HCT116 (cell line): ENCODE measurements around the gene ACVRL1. TPM values are rescaled to one million over a fixed set of nuclear protein-coding genes. Genes with fewer than 3 reads are reported as not detected.

Source experiments
- ATAC-seq: fragments of 200-7000 bp; cut with Tn5 transposase; 2 replicates; pipeline ENCODE4 v1.9.1; 2020; ENCODE audit warnings: mild to moderate bottlenecking, moderate library complexity
- BruUV-seq: library from RNA; stranded (reverse); fragments of 400-500 nt; replicated peaks from 2 replicates; lab custom pipeline; 2021; lab: Mats Ljungman, UMichigan
- CTCF ChIA-PET: fragments of 300-600 bp; sonication (Branson Sonifier 250); formaldehyde crosslinking; loops from one replicate; lab custom pipeline; 2021; ENCODE audit warnings: antibody characterized with exemption; lab: Charles Lee
- POLR2A ChIA-PET: fragments of 300-600, 350-600 bp; sonication (Branson Sonifier 250); formaldehyde crosslinking; loops from one replicate; lab custom pipeline; 2021; ENCODE audit warnings: antibody characterized with exemption; lab: Charles Lee
- RAD21 ChIA-PET, 2 experiments: fragments of 300-600 bp; sonication (Branson Sonifier 250); formaldehyde crosslinking; loops; one replicate each; lab custom pipeline; 2023; ENCODE audit warnings: low total read pairs in 2 of 2; ENCODE audit not compliant: uncharacterized antibody in 2 of 2, unreplicated experiment in 2 of 2, low non-redundant PET in 1 of 2; lab: Charles Lee
- DNase-seq: peaks from one replicate; pipeline ENCODE4 v3.0.0-alpha.2; 2010; ENCODE audit warnings: low read depth, low spot score
- H2AFZ ChIP-seq: fragments of 200-600 bp; shearing (Covaris generic), sonication (generic); 2 replicates; pipeline ENCODE4 v1.6.1; 2017; ENCODE audit warnings: low read depth, mixed run types, mixed read lengths, antibody characterized with exemption, low read length; ENCODE audit not compliant: poor library complexity, severe bottlenecking
- H3K27ac ChIP-seq: 2 replicates; pipeline ENCODE4 v1.5.1; 2012; ENCODE audit warnings: low read depth, low read length
- H3K27me3 ChIP-seq: fragments of 200-600 bp; sonication (generic); 2 replicates; pipeline ENCODE4 v1.6.1; 2016; ENCODE audit warnings: mixed run types, low read length, mixed read lengths; ENCODE audit not compliant: insufficient read depth
- H3K36me3 ChIP-seq, 2 experiments: fragments of 200-500 bp in 1 of 2; fragments of 200-600 bp in 1 of 2; sonication (Bioruptor generic) in 1 of 2; sonication (generic) in 1 of 2; 2 replicates each; pipeline versions ENCODE4 v1.5.1 to v1.6.1; 2014 to 2016; ENCODE audit warnings: low read length in 2 of 2, inconsistent platforms in 1 of 2, mixed read lengths in 1 of 2, mixed run types in 1 of 2; ENCODE audit not compliant: insufficient read depth in 2 of 2, control insufficient read depth in 1 of 2
- H3K4me1 ChIP-seq, 2 experiments: fragments of 200-600 bp in 1 of 2; sonication (generic) in 1 of 2; 2 replicates each; pipeline versions ENCODE4 v1.5.1 to v1.6.1; 2012 to 2017; ENCODE audit warnings: low read length in 2 of 2, inconsistent platforms in 1 of 2, mild to moderate bottlenecking in 1 of 2, mixed read lengths in 1 of 2, mixed run types in 1 of 2, moderate library complexity in 1 of 2; ENCODE audit not compliant: insufficient read depth in 2 of 2, control insufficient read depth in 1 of 2
- H3K4me2 ChIP-seq: fragments of 200-600 bp; sonication (generic); 2 replicates; pipeline ENCODE4 v1.6.1; 2017; ENCODE audit warnings: mixed run types, low read length, mixed read lengths
- H3K4me3 ChIP-seq, 2 experiments: fragments of 200-600 bp in 1 of 2; sonication (generic) in 1 of 2; replicated peaks in 1 of 2; 2 replicates each; pipeline ENCODE4 v1.5.1; 2011 to 2016; ENCODE audit warnings: low read length in 2 of 2, control low read depth in 1 of 2, low read depth in 1 of 2, mild to moderate bottlenecking in 1 of 2, mixed read lengths in 1 of 2, mixed run types in 1 of 2
- H3K79me2 ChIP-seq: fragments of 200-600 bp; sonication (generic); 2 replicates; pipeline ENCODE4 v1.6.1; 2017; ENCODE audit warnings: mild to moderate bottlenecking, mixed run types, low read length, moderate library complexity, mixed read lengths; ENCODE audit not compliant: insufficient read depth
- H3K9ac ChIP-seq: fragments of 200-600 bp; sonication (generic); 2 replicates; pipeline ENCODE4 v1.6.1; 2016; ENCODE audit warnings: low read length, mixed read lengths
- H3K9me2 ChIP-seq: fragments of 200-600 bp; sonication (generic), shearing (Covaris generic); 2 replicates; pipeline ENCODE4 v1.6.1; 2017; ENCODE audit warnings: mixed run types, mild to moderate bottlenecking, moderate library complexity; ENCODE audit not compliant: insufficient read depth
- H3K9me3 ChIP-seq, 2 experiments: fragments of 200-500 bp in 1 of 2; fragments of 200-600 bp in 1 of 2; sonication (Bioruptor generic) in 1 of 2; sonication (generic) in 1 of 2; 2 replicates each; pipeline ENCODE4 v1.6.1; 2014 to 2017; ENCODE audit warnings: low read length in 2 of 2, mixed read lengths in 2 of 2, inconsistent platforms in 1 of 2, low read depth in 1 of 2, mild to moderate bottlenecking in 1 of 2, mixed run types in 1 of 2, moderate library complexity in 1 of 2; ENCODE audit not compliant: control insufficient read depth in 1 of 2, insufficient read depth in 1 of 2
- H4K20me1 ChIP-seq: fragments of 200-600 bp; sonication (generic), shearing (Covaris generic); 2 replicates; pipeline ENCODE4 v1.6.1; 2017; ENCODE audit warnings: mixed run types, mild to moderate bottlenecking, moderate library complexity; ENCODE audit not compliant: insufficient read depth
- CBX3 ChIP-seq: IDR thresholded peaks from 2 replicates; pipeline ENCODE4 v1.6.1; 2012; ENCODE audit warnings: low read depth
- CEBPB ChIP-seq: IDR thresholded peaks from 2 replicates; pipeline ENCODE4 v1.6.1; 2012; ENCODE audit warnings: low read depth
- EGR1 ChIP-seq: IDR thresholded peaks from 2 replicates; pipeline ENCODE4 v1.6.1; 2012; ENCODE audit warnings: low read depth
- EZH2phosphoT487 ChIP-seq: fragments of 200-600 bp; IDR thresholded peaks from 2 replicates; pipeline ENCODE4 v1.6.1; 2018; ENCODE audit warnings: antibody characterized with exemption, borderline replicate concordance
- FOSL1 ChIP-seq: IDR thresholded peaks from 2 replicates; pipeline ENCODE4 v1.6.1; 2012; ENCODE audit warnings: low read depth
- JUND ChIP-seq: IDR thresholded peaks from 2 replicates; pipeline ENCODE4 v1.6.1; 2012
- POLR2A ChIP-seq: IDR thresholded peaks from 2 replicates; pipeline ENCODE4 v1.7.0; 2011; ENCODE audit warnings: borderline replicate concordance; ENCODE audit not compliant: insufficient read depth, insufficient read length; ENCODE audit errors: extremely low read depth
- POLR2AphosphoS5 ChIP-seq: IDR thresholded peaks from 2 replicates; pipeline ENCODE4 v1.6.1; 2011; ENCODE audit warnings: mild to moderate bottlenecking, low read depth, low read length, moderate library complexity
- RAD21 ChIP-seq: IDR thresholded peaks from 2 replicates; pipeline ENCODE4 v1.6.1; 2012; ENCODE audit warnings: low read depth, mild to moderate bottlenecking
- SIN3A ChIP-seq: IDR thresholded peaks from 2 replicates; pipeline ENCODE4 v1.6.1; 2012; ENCODE audit warnings: low read depth
- SRF ChIP-seq: IDR thresholded peaks from 2 replicates; pipeline ENCODE4 v1.6.1; 2012; ENCODE audit warnings: low read depth
- YY1 ChIP-seq: IDR thresholded peaks from 2 replicates; pipeline ENCODE4 v1.6.1; 2011; ENCODE audit warnings: low read length, low read depth, moderate library complexity, mild to moderate bottlenecking; ENCODE audit not compliant: insufficient replicate concordance; ENCODE audit errors: extremely low read depth
- ZFX ChIP-seq: fragments of 450-650 bp; IDR thresholded peaks from 2 replicates; pipeline ENCODE4 v1.6.1; 2017
- intact Hi-C: fragments of 100-400 bp; cut with micrococcal nuclease; formaldehyde crosslinking; loops from 2 replicates; pipeline ENCODE4 v1.10.0; 2022
- total RNA-seq: library from RNA; stranded (reverse); gene quantifications from one replicate; pipeline ENCODE4 v1.2.1, GENCODE V29; 2021; ENCODE audit not compliant: unreplicated experiment
- TF ChIP-seq, protein P1 (sequence below): IDR thresholded peaks from 2 replicates; pipeline ENCODE4 v1.6.1; 2011; ENCODE audit warnings: mild to moderate bottlenecking, low read length, moderate library complexity; ENCODE audit not compliant: insufficient replicate concordance; ENCODE audit errors: extremely low read depth
- TF ChIP-seq, protein P2 (sequence below): IDR thresholded peaks from 2 replicates; pipeline ENCODE4 v1.6.1; 2012
- TF ChIP-seq, protein P3 (sequence below): IDR thresholded peaks from 2 replicates; pipeline ENCODE4 v1.6.1; 2012
- TF ChIP-seq, protein P4 (sequence below), 3 experiments: fragments of 200-600 bp in 1 of 3; sonication (generic) in 1 of 3; IDR thresholded peaks in 2 of 3; conservative IDR thresholded peaks in 1 of 3; 2 replicates each; pipeline ENCODE4 v1.5.1; 2012 to 2017; ENCODE audit warnings: low read depth in 2 of 3, low read length in 2 of 3, antibody characterized with exemption in 1 of 3, borderline replicate concordance in 1 of 3, control low read depth in 1 of 3, mild to moderate bottlenecking in 1 of 3, mixed read lengths in 1 of 3, mixed run types in 1 of 3, moderate library complexity in 1 of 3; ENCODE audit not compliant: insufficient read depth in 1 of 3
- TF ChIP-seq, protein P5 (sequence below): IDR thresholded peaks from 2 replicates; pipeline ENCODE4 v1.6.1; 2012; ENCODE audit warnings: low read depth

The ACVRL1 gene
- total RNA-seq, 1 experiment from 2014 or later, result 2.5 TPM

DNA sequence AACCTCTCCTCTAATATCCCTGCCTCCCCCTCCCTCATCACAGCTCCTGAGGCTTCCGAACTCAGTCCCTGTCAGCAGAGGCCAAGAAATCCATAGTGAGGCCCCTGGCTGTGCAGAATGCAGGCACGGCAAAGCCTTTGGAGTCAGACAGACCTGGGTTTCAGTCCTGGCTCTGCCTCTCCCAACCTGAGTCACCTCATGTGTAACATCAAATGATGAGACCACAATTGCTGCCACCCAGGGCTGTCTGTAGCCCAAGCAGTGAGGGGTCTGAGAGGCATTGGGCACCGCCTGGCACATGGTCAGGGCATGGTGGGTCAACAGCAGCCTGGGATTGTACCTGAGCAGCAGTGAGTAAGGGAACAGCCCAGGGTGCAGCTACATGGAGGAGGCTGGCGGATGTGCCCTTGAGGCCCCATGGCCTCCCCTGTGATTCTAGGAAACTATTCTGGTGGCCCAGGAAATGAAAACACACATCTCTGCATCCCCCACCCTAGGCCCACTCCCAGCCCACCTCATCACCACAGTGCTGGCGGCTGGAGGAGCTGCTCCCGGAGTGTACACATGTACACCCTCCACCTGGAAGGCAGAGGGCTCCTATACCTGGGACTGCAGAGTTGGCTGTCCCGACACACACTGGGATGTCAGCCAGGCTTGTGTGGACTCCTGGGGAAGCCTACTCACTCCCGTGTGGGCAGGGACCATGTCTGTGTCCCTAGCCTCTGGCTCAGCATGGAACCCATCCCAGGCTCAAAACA is 11.7 kb upstream of the ACVRL1 start:
- intact Hi-C loops, result loop anchor here (1.0 kb wide), 1 partner anchor 85 kb away; no protein-coding TSS in a partner anchor
- no peaks in the 10 kb centered on the region for H3K9me3 ChIP-seq
- BruUV-seq, result no TSS peak
- H3K27me3 ChIP-seq, result no peaks in the 10 kb centered on the region
- no peaks in the 10 kb centered on the region for H3K36me3 ChIP-seq
- POLR2A ChIA-PET, result interaction anchor here (1.3 kb wide), 1 partner anchor 9 kb away, joined by 3 read pairs; no protein-coding TSS in a partner anchor
- H3K9me2 ChIP-seq, result no peaks in the 10 kb centered on the region
- no peaks in the 10 kb centered on the region for H3K79me2 ChIP-seq
- H3K4me3 ChIP-seq, result no peak overlapping the region
- RAD21 ChIA-PET, result no interaction called here
- no peak overlapping the region for H3K4me2 ChIP-seq
- no peak overlapping the region for H3K9ac ChIP-seq
- H3K4me1 ChIP-seq, result peaks cover 0 to 8% of the 10 kb centered on the region in 2 experiments; a peak in 2 of 4 replicates
- no peak for ATAC-seq
- peak overlapping the region; percentile 86 for H2AFZ ChIP-seq
- H3K27ac ChIP-seq, result no peak overlapping the region; the same call in 1 of the 2 replicates
- no peaks in the 10 kb centered on the region for H4K20me1 ChIP-seq
- DNase-seq, result no peak
- TF ChIP-seq, protein P1, sequence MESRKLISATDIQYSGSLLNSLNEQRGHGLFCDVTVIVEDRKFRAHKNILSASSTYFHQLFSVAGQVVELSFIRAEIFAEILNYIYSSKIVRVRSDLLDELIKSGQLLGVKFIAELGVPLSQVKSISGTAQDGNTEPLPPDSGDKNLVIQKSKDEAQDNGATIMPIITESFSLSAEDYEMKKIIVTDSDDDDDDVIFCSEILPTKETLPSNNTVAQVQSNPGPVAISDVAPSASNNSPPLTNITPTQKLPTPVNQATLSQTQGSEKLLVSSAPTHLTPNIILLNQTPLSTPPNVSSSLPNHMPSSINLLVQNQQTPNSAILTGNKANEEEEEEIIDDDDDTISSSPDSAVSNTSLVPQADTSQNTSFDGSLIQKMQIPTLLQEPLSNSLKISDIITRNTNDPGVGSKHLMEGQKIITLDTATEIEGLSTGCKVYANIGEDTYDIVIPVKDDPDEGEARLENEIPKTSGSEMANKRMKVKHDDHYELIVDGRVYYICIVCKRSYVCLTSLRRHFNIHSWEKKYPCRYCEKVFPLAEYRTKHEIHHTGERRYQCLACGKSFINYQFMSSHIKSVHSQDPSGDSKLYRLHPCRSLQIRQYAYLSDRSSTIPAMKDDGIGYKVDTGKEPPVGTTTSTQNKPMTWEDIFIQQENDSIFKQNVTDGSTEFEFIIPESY, result no peak
- TF ChIP-seq, protein P2, sequence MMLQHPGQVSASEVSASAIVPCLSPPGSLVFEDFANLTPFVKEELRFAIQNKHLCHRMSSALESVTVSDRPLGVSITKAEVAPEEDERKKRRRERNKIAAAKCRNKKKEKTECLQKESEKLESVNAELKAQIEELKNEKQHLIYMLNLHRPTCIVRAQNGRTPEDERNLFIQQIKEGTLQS, result no peak
- TF ChIP-seq EZH2phosphoT487, result no peak
- TF ChIP-seq JUND, result no peak
- TF ChIP-seq EGR1, result no peak
- no peak for TF ChIP-seq SIN3A
- TF ChIP-seq, protein P3, sequence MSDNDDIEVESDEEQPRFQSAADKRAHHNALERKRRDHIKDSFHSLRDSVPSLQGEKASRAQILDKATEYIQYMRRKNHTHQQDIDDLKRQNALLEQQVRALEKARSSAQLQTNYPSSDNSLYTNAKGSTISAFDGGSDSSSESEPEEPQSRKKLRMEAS, result no peak
- TF ChIP-seq CBX3, result no peak
- TF ChIP-seq, protein P4, sequence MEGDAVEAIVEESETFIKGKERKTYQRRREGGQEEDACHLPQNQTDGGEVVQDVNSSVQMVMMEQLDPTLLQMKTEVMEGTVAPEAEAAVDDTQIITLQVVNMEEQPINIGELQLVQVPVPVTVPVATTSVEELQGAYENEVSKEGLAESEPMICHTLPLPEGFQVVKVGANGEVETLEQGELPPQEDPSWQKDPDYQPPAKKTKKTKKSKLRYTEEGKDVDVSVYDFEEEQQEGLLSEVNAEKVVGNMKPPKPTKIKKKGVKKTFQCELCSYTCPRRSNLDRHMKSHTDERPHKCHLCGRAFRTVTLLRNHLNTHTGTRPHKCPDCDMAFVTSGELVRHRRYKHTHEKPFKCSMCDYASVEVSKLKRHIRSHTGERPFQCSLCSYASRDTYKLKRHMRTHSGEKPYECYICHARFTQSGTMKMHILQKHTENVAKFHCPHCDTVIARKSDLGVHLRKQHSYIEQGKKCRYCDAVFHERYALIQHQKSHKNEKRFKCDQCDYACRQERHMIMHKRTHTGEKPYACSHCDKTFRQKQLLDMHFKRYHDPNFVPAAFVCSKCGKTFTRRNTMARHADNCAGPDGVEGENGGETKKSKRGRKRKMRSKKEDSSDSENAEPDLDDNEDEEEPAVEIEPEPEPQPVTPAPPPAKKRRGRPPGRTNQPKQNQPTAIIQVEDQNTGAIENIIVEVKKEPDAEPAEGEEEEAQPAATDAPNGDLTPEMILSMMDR (IDR thresholded peaks at IDR 0.05 in 2 of 3, conservative IDR thresholded peaks at IDR 0.05 in 1 of 3; ENCODE audit: borderline replicate concordance in 1 of 3, insufficient read depth in 1 of 3, low read depth in 2 of 3, low read length in 2 of 3), result no peak
- TF ChIP-seq RAD21, result no peak
- TF ChIP-seq, protein P5, sequence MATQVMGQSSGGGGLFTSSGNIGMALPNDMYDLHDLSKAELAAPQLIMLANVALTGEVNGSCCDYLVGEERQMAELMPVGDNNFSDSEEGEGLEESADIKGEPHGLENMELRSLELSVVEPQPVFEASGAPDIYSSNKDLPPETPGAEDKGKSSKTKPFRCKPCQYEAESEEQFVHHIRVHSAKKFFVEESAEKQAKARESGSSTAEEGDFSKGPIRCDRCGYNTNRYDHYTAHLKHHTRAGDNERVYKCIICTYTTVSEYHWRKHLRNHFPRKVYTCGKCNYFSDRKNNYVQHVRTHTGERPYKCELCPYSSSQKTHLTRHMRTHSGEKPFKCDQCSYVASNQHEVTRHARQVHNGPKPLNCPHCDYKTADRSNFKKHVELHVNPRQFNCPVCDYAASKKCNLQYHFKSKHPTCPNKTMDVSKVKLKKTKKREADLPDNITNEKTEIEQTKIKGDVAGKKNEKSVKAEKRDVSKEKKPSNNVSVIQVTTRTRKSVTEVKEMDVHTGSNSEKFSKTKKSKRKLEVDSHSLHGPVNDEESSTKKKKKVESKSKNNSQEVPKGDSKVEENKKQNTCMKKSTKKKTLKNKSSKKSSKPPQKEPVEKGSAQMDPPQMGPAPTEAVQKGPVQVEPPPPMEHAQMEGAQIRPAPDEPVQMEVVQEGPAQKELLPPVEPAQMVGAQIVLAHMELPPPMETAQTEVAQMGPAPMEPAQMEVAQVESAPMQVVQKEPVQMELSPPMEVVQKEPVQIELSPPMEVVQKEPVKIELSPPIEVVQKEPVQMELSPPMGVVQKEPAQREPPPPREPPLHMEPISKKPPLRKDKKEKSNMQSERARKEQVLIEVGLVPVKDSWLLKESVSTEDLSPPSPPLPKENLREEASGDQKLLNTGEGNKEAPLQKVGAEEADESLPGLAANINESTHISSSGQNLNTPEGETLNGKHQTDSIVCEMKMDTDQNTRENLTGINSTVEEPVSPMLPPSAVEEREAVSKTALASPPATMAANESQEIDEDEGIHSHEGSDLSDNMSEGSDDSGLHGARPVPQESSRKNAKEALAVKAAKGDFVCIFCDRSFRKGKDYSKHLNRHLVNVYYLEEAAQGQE, result no peak
- no peak for TF ChIP-seq SRF
- TF ChIP-seq YY1, result no peak
- TF ChIP-seq ZFX, result no peak
- TF ChIP-seq POLR2A, result no peak
- no peak for TF ChIP-seq FOSL1
- no peak for TF ChIP-seq CEBPB
- TF ChIP-seq POLR2AphosphoS5, result no peak
- CTCF ChIA-PET, result interaction anchor here (0.5 to 4.5 kb wide), 7 partner anchors 10 to 1887 kb away, joined by 3 to 36 read pairs (median 6); no protein-coding TSS in a partner anchor
